Liver (tissue), 3 donors: Measurements from ENCODE around the gene CYP2C8.

Experiments
- FOXA1 ChIP-seq: IDR thresholded peaks from 2 replicates; pipeline ENCODE4 v1.6.1; 2016; ENCODE audit warnings: antibody characterized with exemption
- JUND ChIP-seq, 2 donors: IDR thresholded peaks; 2 replicates each; pipeline ENCODE4 v1.6.1; 2016; ENCODE audit warnings: antibody characterized with exemption in 2 of 2
- SP1 ChIP-seq: IDR thresholded peaks from 2 replicates; pipeline ENCODE4 v1.6.1; 2018; ENCODE audit warnings: antibody characterized with exemption, mild to moderate bottlenecking
- TF ChIP-seq, protein P1 (sequence below): fragments of 150-350 bp; IDR thresholded peaks from 2 replicates; pipeline ENCODE4 v1.5.1; 2017; ENCODE audit warnings: improper control_type of control experiment, low read depth, low read length; ENCODE audit not compliant: missing input control
- donor health status: healthy.
- donor health status: healthy.

DNA sequence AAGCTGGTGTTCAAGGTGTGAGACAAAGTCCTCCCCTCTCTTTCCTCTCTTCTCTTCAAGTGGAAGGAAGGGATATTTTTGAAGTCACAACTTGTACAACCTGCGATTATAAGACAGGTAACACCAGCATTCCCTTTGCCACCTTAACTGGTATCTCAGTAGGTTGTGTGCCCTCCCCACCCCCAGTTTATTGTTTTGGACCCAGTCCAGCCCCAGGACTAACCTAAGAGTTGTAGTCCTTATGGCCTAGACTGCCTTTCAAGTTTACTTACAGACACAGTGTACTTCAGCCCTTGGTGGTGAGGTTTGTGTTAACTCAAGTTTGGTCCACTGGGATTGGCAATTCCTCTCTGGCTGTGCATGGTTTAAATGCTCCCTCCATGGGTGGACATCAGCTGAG is 26.8 kb upstream of the CYP2C8 start:
- TF ChIP-seq, protein P1, sequence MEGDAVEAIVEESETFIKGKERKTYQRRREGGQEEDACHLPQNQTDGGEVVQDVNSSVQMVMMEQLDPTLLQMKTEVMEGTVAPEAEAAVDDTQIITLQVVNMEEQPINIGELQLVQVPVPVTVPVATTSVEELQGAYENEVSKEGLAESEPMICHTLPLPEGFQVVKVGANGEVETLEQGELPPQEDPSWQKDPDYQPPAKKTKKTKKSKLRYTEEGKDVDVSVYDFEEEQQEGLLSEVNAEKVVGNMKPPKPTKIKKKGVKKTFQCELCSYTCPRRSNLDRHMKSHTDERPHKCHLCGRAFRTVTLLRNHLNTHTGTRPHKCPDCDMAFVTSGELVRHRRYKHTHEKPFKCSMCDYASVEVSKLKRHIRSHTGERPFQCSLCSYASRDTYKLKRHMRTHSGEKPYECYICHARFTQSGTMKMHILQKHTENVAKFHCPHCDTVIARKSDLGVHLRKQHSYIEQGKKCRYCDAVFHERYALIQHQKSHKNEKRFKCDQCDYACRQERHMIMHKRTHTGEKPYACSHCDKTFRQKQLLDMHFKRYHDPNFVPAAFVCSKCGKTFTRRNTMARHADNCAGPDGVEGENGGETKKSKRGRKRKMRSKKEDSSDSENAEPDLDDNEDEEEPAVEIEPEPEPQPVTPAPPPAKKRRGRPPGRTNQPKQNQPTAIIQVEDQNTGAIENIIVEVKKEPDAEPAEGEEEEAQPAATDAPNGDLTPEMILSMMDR, result no peak
- no peak for TF ChIP-seq SP1
- no peak for TF ChIP-seq FOXA1
- no peak for TF ChIP-seq JUND (IDR thresholded peaks at IDR 0.05)
